ENCODE measurements around the gene REEP5. TPM values are rescaled to one million over a fixed set of nuclear protein-coding genes. Genes with fewer than 3 reads are reported as not detected.

The REEP5 gene
- total RNA-seq, 1 experiment from 2014 or later: 85.2 TPM

DNA sequence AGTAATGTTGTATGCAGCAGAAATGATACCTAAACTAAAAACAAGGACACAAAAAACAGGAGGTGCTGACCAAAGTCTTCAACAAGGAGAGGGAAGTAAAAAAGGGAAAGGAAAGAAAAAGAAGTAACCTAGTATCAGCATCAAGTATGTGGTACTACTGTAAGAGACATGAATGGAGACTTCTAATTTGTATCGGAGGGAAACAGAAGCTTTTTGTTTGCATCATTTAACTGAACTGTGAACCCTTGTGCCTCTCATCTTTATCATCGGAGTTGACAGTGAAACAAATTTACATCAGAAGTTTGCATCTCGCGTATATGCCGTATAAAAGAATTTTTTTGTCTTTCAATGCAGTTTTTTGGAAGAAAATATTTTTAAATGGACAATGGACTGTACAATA, 54.6 kb downstream of the REEP5 start:
- DNase-seq: no peak
- BruUV-seq (replicated peaks): no TSS peak
- TF ChIP-seq, protein P1, sequence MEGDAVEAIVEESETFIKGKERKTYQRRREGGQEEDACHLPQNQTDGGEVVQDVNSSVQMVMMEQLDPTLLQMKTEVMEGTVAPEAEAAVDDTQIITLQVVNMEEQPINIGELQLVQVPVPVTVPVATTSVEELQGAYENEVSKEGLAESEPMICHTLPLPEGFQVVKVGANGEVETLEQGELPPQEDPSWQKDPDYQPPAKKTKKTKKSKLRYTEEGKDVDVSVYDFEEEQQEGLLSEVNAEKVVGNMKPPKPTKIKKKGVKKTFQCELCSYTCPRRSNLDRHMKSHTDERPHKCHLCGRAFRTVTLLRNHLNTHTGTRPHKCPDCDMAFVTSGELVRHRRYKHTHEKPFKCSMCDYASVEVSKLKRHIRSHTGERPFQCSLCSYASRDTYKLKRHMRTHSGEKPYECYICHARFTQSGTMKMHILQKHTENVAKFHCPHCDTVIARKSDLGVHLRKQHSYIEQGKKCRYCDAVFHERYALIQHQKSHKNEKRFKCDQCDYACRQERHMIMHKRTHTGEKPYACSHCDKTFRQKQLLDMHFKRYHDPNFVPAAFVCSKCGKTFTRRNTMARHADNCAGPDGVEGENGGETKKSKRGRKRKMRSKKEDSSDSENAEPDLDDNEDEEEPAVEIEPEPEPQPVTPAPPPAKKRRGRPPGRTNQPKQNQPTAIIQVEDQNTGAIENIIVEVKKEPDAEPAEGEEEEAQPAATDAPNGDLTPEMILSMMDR (conservative IDR thresholded peaks at IDR 0.05; ENCODE audit: low read depth, low read length): no peak
- TF ChIP-seq EZH2 (IDR thresholded peaks at IDR 0.05; ENCODE audit: low read length, unreplicated experiment) (no peak), EZH2phosphoT487 (IDR thresholded peaks at IDR 0.05; ENCODE audit: borderline replicate concordance, low read length) (no peak)
- ATAC-seq: no peak
- Histone ChIP-seq H3K9me2 (replicated peaks; ENCODE audit: low read length) (no peaks in the 10 kb centered on the region), H4K20me1 (ENCODE audit: low read length) (peaks cover 9% of the 10 kb centered on the region; the same call in 1 of the 2 replicates), H3K79me2 (ENCODE audit: low read length) (peaks cover 31% of the 10 kb centered on the region), H3K9me3 (ENCODE audit: low read length) (no peaks in the 10 kb centered on the region), H3K9ac (ENCODE audit: low read length) (no peak overlapping the region), H2AFZ (ENCODE audit: low read length) (no peak overlapping the region), H3K36me3 (ENCODE audit: low read depth, low read length) (peaks cover 53% of the 10 kb centered on the region), H3F3A (ENCODE audit: low read length, unreplicated experiment) (no peaks in the 10 kb centered on the region), H3K4me3 (ENCODE audit: low read length) (no peak overlapping the region), H3K27ac (ENCODE audit: low read length) (no peak overlapping the region), H3K27me3 (ENCODE audit: low read length) (no peaks in the 10 kb centered on the region), H3K4me2 (ENCODE audit: low read length) (no peak overlapping the region), H3K4me1 (ENCODE audit: insufficient read depth, low read length) (peaks cover 11% of the 10 kb centered on the region)
- CTCF ChIA-PET: no interaction called here
- intact Hi-C loops (cut with micrococcal nuclease): no loop called here
- POLR2A ChIA-PET (ENCODE audit: unreplicated experiment): no interaction called here

DNA sequence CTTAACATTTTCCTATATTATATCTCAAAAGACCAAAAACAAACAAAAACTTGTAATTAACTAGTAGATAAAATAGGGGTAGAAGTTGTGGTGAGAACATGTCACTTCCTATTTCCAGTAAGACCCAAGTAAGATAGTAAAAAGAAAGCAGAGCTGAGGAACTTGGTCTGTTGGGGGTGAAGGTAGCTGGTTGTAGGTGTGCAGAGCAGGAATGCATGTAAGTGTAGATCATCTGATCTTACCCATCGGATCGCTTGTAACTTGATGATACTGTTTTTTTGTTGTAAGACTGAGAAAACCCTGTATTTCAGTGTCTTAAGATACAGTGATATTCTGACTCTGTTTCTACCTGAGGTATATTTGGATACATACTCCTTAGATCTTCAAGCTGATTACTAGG, 55.3 kb downstream of the REEP5 start:
- Histone ChIP-seq H4K20me1 (ENCODE audit: low read length) (peaks cover 10% of the 10 kb centered on the region; the same call in 1 of the 2 replicates), H3K27me3 (ENCODE audit: low read length) (no peaks in the 10 kb centered on the region), H2AFZ (ENCODE audit: low read length) (no peak overlapping the region), H3K4me1 (ENCODE audit: insufficient read depth, low read length) (peaks cover 11% of the 10 kb centered on the region), H3K27ac (ENCODE audit: low read length) (no peak overlapping the region), H3K79me2 (ENCODE audit: low read length) (peaks cover 37% of the 10 kb centered on the region), H3K36me3 (ENCODE audit: low read depth, low read length) (peaks cover 53% of the 10 kb centered on the region), H3F3A (ENCODE audit: low read length, unreplicated experiment) (no peaks in the 10 kb centered on the region), H3K4me2 (ENCODE audit: low read length) (no peak overlapping the region), H3K4me3 (ENCODE audit: low read length) (no peak overlapping the region), H3K9me3 (ENCODE audit: low read length) (no peaks in the 10 kb centered on the region), H3K9ac (ENCODE audit: low read length) (no peak overlapping the region), H3K9me2 (replicated peaks; ENCODE audit: low read length) (no peaks in the 10 kb centered on the region)
- no peak for ATAC-seq
- POLR2A ChIA-PET (ENCODE audit: unreplicated experiment): no interaction called here
- no peak for TF ChIP-seq EZH2 (IDR thresholded peaks at IDR 0.05; ENCODE audit: low read length, unreplicated experiment)
- TF ChIP-seq, protein P1 (conservative IDR thresholded peaks at IDR 0.05; ENCODE audit: low read depth, low read length): no peak
- TF ChIP-seq EZH2phosphoT487 (IDR thresholded peaks at IDR 0.05; ENCODE audit: borderline replicate concordance, low read length): no peak
- CTCF ChIA-PET: no interaction called here
- BruUV-seq (replicated peaks): no TSS peak
- DNase-seq: no peak
- intact Hi-C loops (cut with micrococcal nuclease): no loop called here

DNA sequence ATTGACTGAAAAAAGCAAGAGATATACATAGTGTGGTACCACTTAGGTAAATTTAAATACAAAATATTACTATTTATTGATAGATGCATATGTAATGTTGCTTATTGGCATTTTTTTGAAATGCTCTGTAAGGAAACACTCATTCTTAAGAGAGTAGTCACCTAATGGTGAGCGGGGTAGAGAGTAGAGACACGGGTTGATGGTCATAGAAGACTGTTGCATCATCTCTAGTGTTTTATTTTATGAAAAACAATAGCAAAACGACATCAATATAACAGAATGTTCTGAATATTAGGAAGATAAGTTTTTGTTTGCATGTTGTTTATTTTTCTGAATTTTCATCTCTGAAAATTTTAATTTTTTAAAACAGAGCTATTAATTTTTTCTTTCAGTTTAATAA, 56.9 kb downstream of the REEP5 start:
- Histone ChIP-seq H3K9me3 (ENCODE audit: low read length) (no peaks in the 10 kb centered on the region), H3K27ac (ENCODE audit: low read length) (no peak overlapping the region), H3K27me3 (ENCODE audit: low read length) (no peaks in the 10 kb centered on the region), H3K9me2 (replicated peaks; ENCODE audit: low read length) (no peaks in the 10 kb centered on the region), H3K4me2 (ENCODE audit: low read length) (no peak overlapping the region), H3K36me3 (ENCODE audit: low read depth, low read length) (peaks cover 50% of the 10 kb centered on the region), H3K9ac (ENCODE audit: low read length) (no peak overlapping the region), H3K4me3 (ENCODE audit: low read length) (no peak overlapping the region), H4K20me1 (ENCODE audit: low read length) (peaks cover 10% of the 10 kb centered on the region; the same call in 1 of the 2 replicates), H3F3A (ENCODE audit: low read length, unreplicated experiment) (no peaks in the 10 kb centered on the region), H2AFZ (ENCODE audit: low read length) (no peak overlapping the region), H3K79me2 (ENCODE audit: low read length) (peaks cover 48% of the 10 kb centered on the region), H3K4me1 (ENCODE audit: insufficient read depth, low read length) (peaks cover 16% of the 10 kb centered on the region)
- no TSS peak for BruUV-seq (replicated peaks)
- CTCF ChIA-PET: interaction anchor here (0.6 kb wide), 1 partner anchor 180 kb away, joined by 3 read pairs; no protein-coding TSS in a partner anchor
- intact Hi-C loops (cut with micrococcal nuclease): no loop called here
- ATAC-seq: no peak
- no peak for TF ChIP-seq EZH2 (IDR thresholded peaks at IDR 0.05; ENCODE audit: low read length, unreplicated experiment)
- DNase-seq: no peak
- POLR2A ChIA-PET (ENCODE audit: unreplicated experiment): no interaction called here
